HepG2 (cell line): ENCODE data around the gene FLAD1. TPM values are rescaled to one million over a fixed set of nuclear protein-coding genes. Genes with fewer than 3 reads are reported as not detected.

Experiments
- POLR2G ChIP-seq: fragments of 200-400 bp; formaldehyde crosslinking; IDR thresholded peaks from 2 replicates; pipeline ENCODE4 v1.6.1; 2018; ENCODE audit warnings: mild to moderate bottlenecking, low read depth, low read length, moderate library complexity
- SNAPC4 ChIP-seq: sonication (generic); formaldehyde crosslinking; IDR thresholded peaks from 2 replicates; pipeline ENCODE4 v1.4.0; 2020; ENCODE audit warnings: mild to moderate bottlenecking, missing genetic modification reagents
- ZNF281 ChIP-seq: sonication (generic); formaldehyde crosslinking; IDR thresholded peaks from 2 replicates; pipeline ENCODE4 v1.4.0; 2020; ENCODE audit warnings: missing genetic modification reagents, borderline replicate concordance
- ZNF644 ChIP-seq: IDR thresholded peaks from 2 replicates; pipeline ENCODE4 v1.6.1; 2016; ENCODE audit warnings: low read depth
- polyA plus RNA-seq, 8 experiments: library from polyadenylated mRNA; depleted of rRNA in 3 of 8; stranded (reverse) in 7 of 8; unstranded in 1 of 8; fragments of >200 nt; fragmentation: Illumina TruSeq in 4 of 8; extraction: Trizol in 4 of 8; gene quantifications; 2 replicates each; pipeline versions ENCODE4 v1.2.1 to v1.2.3, GENCODE V29; 2011 to 2016; ENCODE audit warnings: low read depth in 4 of 8, missing spikeins in 1 of 8, mixed read lengths in 1 of 8; ENCODE audit not compliant: insufficient read depth in 1 of 8
- total RNA-seq, 5 experiments: library from RNA; depleted of rRNA; stranded (reverse); fragments of >200 nt; fragmentation: Illumina TruSeq; extraction: Trizol; gene quantifications; 2 replicates each; pipeline ENCODE4 v1.2.3, GENCODE V29; 2016; ENCODE audit warnings: low read depth in 1 of 5
- TF ChIP-seq, protein P1 (sequence below): IDR thresholded peaks from 2 replicates; pipeline ENCODE4 v1.6.1; 2016; ENCODE audit warnings: low read depth
- TF ChIP-seq, protein P2 (sequence below): sonication (generic); formaldehyde crosslinking; IDR thresholded peaks from one replicate; pipeline ENCODE4 v1.5.1; 2020; ENCODE audit warnings: mild to moderate bottlenecking, missing genetic modification reagents; ENCODE audit errors: not compliant biosample characterization
- TF ChIP-seq, protein P3 (sequence below): sonication (generic); formaldehyde crosslinking; IDR thresholded peaks from 2 replicates; pipeline ENCODE4 v1.4.0; 2020; ENCODE audit warnings: missing genetic modification reagents, mild to moderate bottlenecking, borderline replicate concordance

Gene FLAD1
- total and polyA plus RNA-seq, 2 of the 13 experiments (the other 11 are each of a cell fraction or from before 2014, with no cell fraction given) = 25.9 to 32.8 TPM

DNA sequence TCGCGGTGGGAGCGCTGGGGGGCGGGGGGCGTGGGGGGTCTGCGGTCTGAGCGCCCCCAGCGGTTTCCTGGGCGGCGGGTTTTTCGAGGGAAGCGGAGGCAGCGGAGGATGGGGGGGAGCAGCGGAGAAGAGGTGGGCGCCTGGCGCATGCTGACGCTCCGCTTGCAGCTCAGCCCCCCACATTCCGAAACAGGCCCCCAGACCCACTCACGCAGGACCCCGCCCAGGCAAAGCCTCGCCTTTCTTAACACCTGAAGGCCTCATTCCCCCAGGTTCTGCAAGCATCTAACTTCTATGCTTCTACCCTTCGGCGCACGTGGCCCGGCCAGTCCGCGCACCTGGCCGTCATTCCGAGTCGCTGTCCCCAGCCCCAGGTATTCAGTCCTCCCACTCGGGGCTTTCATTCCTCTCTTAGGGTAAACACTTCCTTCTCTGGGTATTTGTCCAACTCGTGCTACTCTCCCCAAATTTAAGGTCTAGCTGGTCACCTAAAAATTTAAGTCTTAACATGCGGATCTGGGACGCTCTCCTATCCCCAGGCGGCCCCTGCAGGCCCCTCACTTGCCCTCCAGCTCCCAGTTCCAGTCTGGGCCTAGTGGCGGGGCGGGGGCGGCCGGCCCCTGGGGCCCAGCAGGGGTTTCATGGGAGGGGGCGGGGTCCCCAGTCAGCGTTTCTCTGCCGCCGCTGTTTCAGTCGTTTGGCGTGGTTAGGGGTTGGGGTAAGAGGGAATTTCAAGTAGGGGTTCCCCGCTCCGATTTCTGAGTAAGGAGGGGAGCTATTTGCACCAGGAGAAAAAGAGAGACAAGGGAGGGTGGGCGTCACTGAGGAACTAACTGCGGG lies 16.6 kb downstream of the FLAD1 start (continued):
- TF ChIP-seq ZNF281 (CRISPR knock-in tag) (peak; percentile 46; the same call in 1 of the 2 replicates), SNAPC4 (CRISPR knock-in tag) (no peak), POLR2G (peak; percentile 54; the same call in 1 of the 2 replicates), ZNF644 (peak; percentile 36; the same call in 1 of the 2 replicates)
- TF ChIP-seq, protein P1, sequence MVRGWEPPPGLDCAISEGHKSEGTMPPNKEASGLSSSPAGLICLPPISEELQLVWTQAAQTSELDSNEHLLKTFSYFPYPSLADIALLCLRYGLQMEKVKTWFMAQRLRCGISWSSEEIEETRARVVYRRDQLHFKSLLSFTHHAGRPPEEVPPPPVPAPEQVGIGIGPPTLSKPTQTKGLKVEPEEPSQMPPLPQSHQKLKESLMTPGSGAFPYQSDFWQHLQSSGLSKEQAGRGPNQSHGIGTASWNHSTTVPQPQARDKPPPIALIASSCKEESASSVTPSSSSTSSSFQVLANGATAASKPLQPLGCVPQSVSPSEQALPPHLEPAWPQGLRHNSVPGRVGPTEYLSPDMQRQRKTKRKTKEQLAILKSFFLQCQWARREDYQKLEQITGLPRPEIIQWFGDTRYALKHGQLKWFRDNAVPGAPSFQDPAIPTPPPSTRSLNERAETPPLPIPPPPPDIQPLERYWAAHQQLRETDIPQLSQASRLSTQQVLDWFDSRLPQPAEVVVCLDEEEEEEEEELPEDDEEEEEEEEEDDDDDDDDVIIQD (CRISPR knock-in tag) = no peak
- TF ChIP-seq, protein P2, sequence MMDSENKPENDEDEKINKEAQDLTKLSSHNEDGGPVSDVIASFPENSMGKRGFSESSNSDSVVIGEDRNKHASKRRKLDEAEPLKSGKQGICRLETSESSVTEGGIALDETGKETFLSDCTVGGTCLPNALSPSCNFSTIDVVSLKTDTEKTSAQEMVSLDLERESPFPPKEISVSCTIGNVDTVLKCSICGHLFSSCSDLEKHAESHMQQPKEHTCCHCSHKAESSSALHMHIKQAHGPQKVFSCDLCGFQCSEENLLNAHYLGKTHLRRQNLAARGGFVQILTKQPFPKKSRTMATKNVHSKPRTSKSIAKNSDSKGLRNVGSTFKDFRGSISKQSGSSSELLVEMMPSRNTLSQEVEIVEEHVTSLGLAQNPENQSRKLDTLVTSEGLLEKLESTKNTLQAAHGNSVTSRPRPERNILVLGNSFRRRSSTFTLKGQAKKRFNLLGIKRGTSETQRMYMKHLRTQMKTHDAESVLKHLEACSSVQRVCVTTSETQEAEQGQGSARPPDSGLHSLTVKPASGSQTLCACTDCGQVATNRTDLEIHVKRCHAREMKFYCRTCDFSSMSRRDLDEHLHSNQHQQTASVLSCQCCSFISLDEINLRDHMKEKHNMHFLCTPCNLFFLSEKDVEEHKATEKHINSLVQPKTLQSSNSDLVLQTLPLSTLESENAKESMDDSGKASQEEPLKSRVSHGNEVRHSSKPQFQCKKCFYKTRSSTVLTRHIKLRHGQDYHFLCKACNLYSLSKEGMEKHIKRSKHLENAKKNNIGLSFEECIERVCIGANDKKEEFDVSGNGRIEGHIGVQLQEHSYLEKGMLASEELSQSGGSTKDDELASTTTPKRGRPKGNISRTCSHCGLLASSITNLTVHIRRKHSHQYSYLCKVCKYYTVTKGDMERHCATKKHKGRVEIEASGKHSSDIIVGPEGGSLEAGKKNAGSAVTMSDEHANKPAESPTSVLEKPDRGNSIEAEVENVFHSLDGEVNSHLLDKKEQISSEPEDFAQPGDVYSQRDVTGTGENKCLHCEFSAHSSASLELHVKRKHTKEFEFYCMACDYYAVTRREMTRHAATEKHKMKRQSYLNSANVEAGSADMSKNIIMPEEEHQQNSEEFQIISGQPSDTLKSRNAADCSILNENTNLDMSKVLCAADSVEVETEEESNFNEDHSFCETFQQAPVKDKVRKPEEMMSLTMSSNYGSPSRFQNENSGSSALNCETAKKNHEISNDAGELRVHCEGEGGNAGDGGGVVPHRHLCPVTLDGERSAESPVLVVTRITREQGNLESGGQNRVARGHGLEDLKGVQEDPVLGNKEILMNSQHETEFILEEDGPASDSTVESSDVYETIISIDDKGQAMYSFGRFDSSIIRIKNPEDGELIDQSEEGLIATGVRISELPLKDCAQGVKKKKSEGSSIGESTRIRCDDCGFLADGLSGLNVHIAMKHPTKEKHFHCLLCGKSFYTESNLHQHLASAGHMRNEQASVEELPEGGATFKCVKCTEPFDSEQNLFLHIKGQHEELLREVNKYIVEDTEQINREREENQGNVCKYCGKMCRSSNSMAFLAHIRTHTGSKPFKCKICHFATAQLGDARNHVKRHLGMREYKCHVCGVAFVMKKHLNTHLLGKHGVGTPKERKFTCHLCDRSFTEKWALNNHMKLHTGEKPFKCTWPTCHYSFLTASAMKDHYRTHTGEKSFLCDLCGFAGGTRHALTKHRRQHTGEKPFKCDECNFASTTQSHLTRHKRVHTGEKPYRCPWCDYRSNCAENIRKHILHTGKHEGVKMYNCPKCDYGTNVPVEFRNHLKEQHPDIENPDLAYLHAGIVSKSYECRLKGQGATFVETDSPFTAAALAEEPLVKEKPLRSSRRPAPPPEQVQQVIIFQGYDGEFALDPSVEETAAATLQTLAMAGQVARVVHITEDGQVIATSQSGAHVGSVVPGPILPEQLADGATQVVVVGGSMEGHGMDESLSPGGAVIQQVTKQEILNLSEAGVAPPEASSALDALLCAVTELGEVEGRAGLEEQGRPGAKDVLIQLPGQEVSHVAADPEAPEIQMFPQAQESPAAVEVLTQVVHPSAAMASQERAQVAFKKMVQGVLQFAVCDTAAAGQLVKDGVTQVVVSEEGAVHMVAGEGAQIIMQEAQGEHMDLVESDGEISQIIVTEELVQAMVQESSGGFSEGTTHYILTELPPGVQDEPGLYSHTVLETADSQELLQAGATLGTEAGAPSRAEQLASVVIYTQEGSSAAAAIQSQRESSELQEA (CRISPR knock-in tag) = no peak
- TF ChIP-seq, protein P3, sequence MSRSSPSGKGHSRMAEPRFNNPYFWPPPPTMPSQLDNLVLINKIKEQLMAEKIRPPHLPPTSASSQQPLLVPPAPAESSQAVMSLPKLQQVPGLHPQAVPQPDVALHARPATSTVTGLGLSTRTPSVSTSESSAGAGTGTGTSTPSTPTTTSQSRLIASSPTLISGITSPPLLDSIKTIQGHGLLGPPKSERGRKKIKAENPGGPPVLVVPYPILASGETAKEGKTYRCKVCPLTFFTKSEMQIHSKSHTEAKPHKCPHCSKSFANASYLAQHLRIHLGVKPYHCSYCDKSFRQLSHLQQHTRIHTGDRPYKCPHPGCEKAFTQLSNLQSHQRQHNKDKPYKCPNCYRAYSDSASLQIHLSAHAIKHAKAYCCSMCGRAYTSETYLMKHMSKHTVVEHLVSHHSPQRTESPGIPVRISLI (CRISPR knock-in tag) = no peak
